CD4-positive, alpha-beta T cell treated with Interferon alpha-2 for 1 hour (primary cell): ENCODE data around the gene USP35.
"Not testable (repeated sequence)": the region's sequence is repeated elsewhere in the genome, so short reads cannot be mapped to it uniquely, and the experiment has no call there.

Source experiments
- DNase-seq, 2 donors: peaks; one replicate each; pipeline ENCODE4 v3.0.0-alpha.2; 2020 to 2022

USP35 gene

GRCh38 chr11:78216571-78217287 lies 28.0 kb downstream of the USP35 start:
- no peak for DNase-seq

- DNase-seq = no peak
Measured at GRCh38 chr11:78217650-78218541, 29.2 kb downstream of the USP35 start.

GRCh38 chr11:78218707-78219492 lies 30.2 kb downstream of the USP35 start:
- no peak for DNase-seq

GRCh38 chr11:78219493-78220217 lies 30.9 kb downstream of the USP35 start:
- no peak for DNase-seq

GRCh38 chr11:78220218-78221157 lies 31.8 kb downstream of the USP35 start:
- no peak for DNase-seq

- no peak for DNase-seq
Measured at GRCh38 chr11:78221396-78222315, 32.9 kb downstream of the USP35 start.

GRCh38 chr11:78222726-78223125 lies 34.0 kb downstream of the USP35 start:
- DNase-seq = not testable (repeated sequence)

GRCh38 chr11:78223320-78223954 lies 34.7 kb downstream of the USP35 start:
- DNase-seq = no peak

- no peak for DNase-seq
Measured at GRCh38 chr11:78224506-78224905, 35.8 kb downstream of the USP35 start.

- DNase-seq = no peak
Measured at GRCh38 chr11:78224906-78225420, 36.2 kb downstream of the USP35 start.

- no peak for DNase-seq
Measured at GRCh38 chr11:78226684-78227680, 38.3 kb downstream of the USP35 start.

GRCh38 chr11:78227921-78228320 lies 39.2 kb downstream of the USP35 start:
- no peak for DNase-seq

- peak; percentile 23 to 38 for DNase-seq
Measured at GRCh38 chr11:78228467-78228866, 39.7 kb downstream of the USP35 start.

GRCh38 chr11:78229106-78229505 lies 40.4 kb downstream of the USP35 start:
- no peak for DNase-seq

GRCh38 chr11:78230161-78230877 lies 41.6 kb downstream of the USP35 start:
- no peak for DNase-seq

GRCh38 chr11:78231962-78232501 lies 43.3 kb downstream of the USP35 start:
- DNase-seq = no peak

GRCh38 chr11:78233046-78233445 lies 44.3 kb downstream of the USP35 start:
- not testable (repeated sequence) for DNase-seq
